ENCODE results near the gene SMIM28. TPM values are rescaled to one million over a fixed set of nuclear protein-coding genes. Genes with fewer than 3 reads are reported as not detected.
A peak's percentile ranks its signal among the peaks of the same experiment; 100 is the strongest.
"Not testable (repeated sequence)": the region's sequence is repeated elsewhere in the genome, so short reads cannot be mapped to it uniquely, and the experiment has no call there.

Gene SMIM28
- total RNA-seq, 1 donor from 2014 or later: not detected

DNA sequence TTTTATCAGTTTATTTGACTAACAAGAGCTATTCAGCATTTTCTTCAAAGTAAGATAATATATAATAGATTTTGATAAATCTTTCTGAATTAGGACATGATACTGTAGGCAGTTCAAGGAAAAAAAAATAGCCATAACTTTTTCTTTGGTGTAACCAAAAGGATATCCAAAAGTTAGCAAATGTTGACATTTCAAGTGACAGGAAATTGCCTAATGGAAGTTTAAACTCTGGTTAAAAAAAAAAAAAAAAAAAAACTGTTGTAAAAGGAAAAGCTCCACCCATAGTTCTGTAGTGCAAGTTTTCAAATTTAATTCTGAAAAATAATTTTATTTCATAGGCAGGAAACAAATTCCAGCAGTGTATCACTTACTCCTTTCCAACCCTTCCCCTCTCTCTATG, 45.2 kb downstream of the SMIM28 start:
- H3K9me3 ChIP-seq (replicated peaks): no peaks in the 10 kb centered on the region

DNA sequence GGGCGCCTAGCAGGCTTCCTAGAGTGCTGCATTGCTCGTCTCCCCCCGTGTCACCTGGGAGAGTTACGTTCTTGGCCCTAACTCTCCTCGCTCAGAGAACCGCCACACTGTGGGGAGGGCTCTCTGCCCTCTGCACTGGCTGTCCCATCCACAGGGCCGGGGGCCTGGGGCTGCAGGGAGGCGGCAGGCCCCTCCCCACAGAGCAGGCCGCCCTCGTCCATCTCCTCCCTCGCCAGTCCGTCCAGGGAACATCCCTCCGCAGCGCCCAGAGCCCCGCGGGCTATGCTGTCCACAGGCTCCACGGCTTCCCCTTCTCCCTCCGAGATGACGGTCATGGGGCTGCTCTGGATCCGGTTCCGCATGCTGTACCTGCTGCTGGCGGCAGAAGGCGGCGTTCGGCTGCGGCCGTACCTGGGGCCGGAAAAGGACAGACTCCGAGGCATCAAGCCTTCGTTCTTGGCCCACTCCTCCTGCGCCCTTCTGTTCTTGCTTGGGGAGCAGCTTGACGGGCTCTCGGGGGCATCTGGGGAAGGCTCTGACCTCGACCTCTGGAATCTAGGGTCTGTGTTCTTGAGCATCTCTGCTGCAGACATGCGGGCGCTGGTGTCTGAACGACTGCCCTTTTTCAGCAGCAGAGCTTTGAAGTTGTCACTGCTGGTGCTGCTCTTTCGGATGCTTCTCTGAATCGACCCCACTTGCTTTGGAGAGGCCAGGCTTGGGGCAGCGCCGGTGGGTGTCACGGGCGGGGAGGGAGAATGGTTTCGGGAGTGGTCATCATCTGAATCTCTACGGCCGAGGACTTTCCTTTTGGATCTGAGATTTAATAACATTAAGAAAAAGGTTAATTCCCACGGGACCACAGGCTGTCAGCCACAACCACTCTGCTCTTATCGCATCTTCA, 46.5 kb downstream of the SMIM28 start:
- Histone ChIP-seq H3K9me3 (replicated peaks) (no peaks in the 10 kb centered on the region), H3K36me3 (peaks cover 26% of the 10 kb centered on the region), H3K27ac (replicated peaks) (no peak overlapping the region), H3K4me3 (no peak overlapping the region), H3K27me3 (ENCODE audit: low read depth) (no peaks in the 10 kb centered on the region), H3K4me1 (peaks cover 51% of the 10 kb centered on the region)
- intact Hi-C loops (cut with micrococcal nuclease): no loop called here
- no peak for DNase-seq
- TF ChIP-seq, protein P1, sequence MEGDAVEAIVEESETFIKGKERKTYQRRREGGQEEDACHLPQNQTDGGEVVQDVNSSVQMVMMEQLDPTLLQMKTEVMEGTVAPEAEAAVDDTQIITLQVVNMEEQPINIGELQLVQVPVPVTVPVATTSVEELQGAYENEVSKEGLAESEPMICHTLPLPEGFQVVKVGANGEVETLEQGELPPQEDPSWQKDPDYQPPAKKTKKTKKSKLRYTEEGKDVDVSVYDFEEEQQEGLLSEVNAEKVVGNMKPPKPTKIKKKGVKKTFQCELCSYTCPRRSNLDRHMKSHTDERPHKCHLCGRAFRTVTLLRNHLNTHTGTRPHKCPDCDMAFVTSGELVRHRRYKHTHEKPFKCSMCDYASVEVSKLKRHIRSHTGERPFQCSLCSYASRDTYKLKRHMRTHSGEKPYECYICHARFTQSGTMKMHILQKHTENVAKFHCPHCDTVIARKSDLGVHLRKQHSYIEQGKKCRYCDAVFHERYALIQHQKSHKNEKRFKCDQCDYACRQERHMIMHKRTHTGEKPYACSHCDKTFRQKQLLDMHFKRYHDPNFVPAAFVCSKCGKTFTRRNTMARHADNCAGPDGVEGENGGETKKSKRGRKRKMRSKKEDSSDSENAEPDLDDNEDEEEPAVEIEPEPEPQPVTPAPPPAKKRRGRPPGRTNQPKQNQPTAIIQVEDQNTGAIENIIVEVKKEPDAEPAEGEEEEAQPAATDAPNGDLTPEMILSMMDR (IDR thresholded peaks at IDR 0.05; ENCODE audit: borderline replicate concordance): no peak

More for the DNA sequence above, 45.2 kb downstream of the SMIM28 start:
- TF ChIP-seq, protein P1 (IDR thresholded peaks at IDR 0.05; ENCODE audit: borderline replicate concordance): no peak
- no peak for DNase-seq
- Histone ChIP-seq H3K27ac (replicated peaks) (peak overlapping the region; percentile 28), H3K4me1 (peaks cover 37% of the 10 kb centered on the region), H3K27me3 (ENCODE audit: low read depth) (no peaks in the 10 kb centered on the region), H3K36me3 (peaks cover 36% of the 10 kb centered on the region), H3K4me3 (no peak overlapping the region)
- intact Hi-C loops (cut with micrococcal nuclease): no loop called here

DNA sequence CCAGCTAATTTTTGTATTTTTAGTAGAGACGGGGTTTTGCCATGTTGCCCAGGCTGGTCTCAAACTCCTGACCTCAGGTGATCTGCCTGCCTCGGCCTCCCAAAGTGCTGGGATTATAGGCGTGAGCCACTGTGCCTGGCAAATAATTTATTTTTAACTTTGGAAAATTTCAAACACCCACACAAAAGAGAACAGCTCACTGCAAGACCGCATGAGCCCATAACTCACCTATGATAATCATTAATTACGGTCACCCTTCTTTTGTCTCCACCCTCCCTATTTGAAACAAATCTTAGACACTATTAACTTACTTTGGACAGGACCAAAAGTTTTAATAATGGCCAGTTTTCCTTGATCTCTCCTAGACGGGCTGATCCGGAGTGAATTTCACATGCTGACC, 47.6 kb downstream of the SMIM28 start:
- intact Hi-C loops (cut with micrococcal nuclease): loop anchor here (5.0 kb wide), 1 partner anchor 162 kb away; no protein-coding TSS in a partner anchor

DNA sequence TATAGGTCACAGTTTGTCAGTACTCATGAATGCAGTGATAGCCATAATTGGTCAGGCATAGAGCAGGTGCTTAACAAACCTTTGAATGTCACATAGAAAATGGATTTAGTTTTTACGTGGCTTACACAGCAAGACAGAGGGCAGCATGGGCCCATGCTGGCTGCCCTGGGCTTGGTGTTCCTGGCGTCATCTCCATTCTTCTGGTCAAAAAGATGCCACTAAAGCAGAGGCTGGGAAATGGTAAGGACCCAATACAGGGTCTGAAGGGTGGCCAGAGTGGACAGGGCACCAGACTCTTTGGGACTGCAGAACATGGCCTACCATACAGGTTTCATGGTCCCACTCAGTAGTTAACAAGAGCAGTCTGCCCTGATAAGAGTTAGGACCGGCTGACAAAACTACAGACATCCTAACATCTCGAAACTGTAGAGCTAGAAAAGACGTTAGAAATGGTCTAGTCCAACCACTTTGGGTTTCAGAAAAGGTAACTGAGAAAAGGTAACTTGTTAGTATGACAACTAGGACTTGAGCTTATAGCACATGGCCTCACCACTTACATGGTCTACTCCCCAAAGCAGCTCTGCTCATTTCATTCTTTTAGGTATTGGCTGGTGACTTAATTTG, 48.9 kb downstream of the SMIM28 start:
- DNase-seq: no peak
- H3K36me3 ChIP-seq: peaks cover 14% of the 10 kb centered on the region
- H3K4me1 ChIP-seq: peaks cover 75% of the 10 kb centered on the region
- H3K27me3 ChIP-seq (ENCODE audit: low read depth): no peaks in the 10 kb centered on the region
- H3K9me3 ChIP-seq (replicated peaks): no peaks in the 10 kb centered on the region
- peak overlapping the region; percentile 83 for H3K27ac ChIP-seq (replicated peaks)
- TF ChIP-seq, protein P1 (IDR thresholded peaks at IDR 0.05; ENCODE audit: borderline replicate concordance): peak; percentile 14
- intact Hi-C loops (cut with micrococcal nuclease): loop anchor here (5.0 kb wide), 1 partner anchor 161 kb away; no protein-coding TSS in a partner anchor
- H3K4me3 ChIP-seq: no peak overlapping the region

More for the DNA sequence above, 47.6 kb downstream of the SMIM28 start:
- Histone ChIP-seq H3K4me1 (peaks cover 61% of the 10 kb centered on the region), H3K36me3 (peaks cover 25% of the 10 kb centered on the region)
- not testable (repeated sequence) for H3K9me3 ChIP-seq (replicated peaks); H3K27ac ChIP-seq (replicated peaks); H3K4me3 ChIP-seq; H3K27me3 ChIP-seq (ENCODE audit: low read depth); DNase-seq

DNA sequence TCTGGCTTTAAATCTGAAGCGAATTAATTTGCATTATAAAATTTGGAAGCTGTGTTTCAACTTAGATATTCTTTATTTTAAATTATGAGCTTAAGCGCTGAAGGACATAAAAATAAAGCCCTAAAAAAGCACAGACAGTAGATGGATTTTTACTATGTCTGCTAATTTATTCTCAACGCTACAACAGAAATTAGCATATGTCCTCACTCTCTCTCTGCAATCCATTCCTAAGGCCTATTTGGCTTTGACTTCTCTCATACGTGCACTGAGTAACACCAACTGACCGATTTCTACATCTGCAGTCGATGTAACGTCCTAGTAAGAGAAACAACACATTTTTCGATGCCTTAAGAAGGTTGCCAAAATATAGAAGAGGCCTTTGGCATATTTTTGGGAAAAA, 50.0 kb downstream of the SMIM28 start:
- Histone ChIP-seq H3K4me1 (peaks cover 76% of the 10 kb centered on the region), H3K9me3 (replicated peaks) (no peaks in the 10 kb centered on the region), H3K4me3 (peak overlapping the region; percentile 47), H3K27ac (replicated peaks) (peak overlapping the region; percentile 83), H3K36me3 (peaks cover 13% of the 10 kb centered on the region), H3K27me3 (ENCODE audit: low read depth) (no peaks in the 10 kb centered on the region)
- no peak for DNase-seq
- intact Hi-C loops (cut with micrococcal nuclease): loop anchor here (5.0 kb wide), 1 partner anchor 160 kb away; no protein-coding TSS in a partner anchor
- TF ChIP-seq, protein P1 (IDR thresholded peaks at IDR 0.05; ENCODE audit: borderline replicate concordance): no peak
